ENCODE data around the gene NFIB. TPM values are rescaled to one million over a fixed set of nuclear protein-coding genes. Genes with fewer than 3 reads are reported as not detected.

NFIB gene
- total and polyA plus RNA-seq, 2 of the 4 experiments (the other 2 are of a cell fraction): 1.4 to 2.0 TPM

DNA sequence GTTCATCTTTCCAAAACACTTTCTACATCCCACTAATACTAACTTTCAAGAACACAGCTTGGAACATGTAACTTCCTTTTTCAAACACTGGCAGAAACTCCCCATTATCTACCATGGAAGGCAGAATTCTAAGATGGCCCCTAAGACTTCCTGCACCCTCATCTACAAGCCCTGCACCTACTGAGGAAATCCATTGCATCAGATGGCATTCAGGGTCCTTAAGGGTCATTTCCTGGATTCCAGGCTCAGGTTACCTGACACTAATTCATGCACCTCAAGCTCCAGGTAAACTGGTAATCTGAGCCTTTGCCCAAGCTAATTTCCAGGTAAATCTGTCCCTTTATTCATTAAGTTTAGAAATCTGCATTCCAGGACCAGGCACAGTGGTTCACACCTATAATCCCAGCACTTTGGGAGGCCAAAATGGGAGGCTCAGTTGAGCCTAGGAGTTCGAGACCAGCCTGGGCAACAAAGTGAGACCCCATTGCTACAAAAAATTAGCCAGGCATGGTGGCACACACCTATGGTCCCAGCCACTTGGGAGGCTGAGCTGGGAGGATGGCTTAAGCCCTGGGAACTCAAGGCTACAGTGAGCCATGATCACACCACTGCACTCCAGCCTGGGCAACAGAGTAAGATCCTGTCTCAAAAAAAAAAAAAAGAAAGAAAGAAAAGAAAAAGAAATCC, 91.6 kb downstream of the NFIB start:
- peak overlapping the region; percentile 35; the same call in 1 of the 2 replicates for H4K91ac ChIP-seq (ENCODE audit: insufficient read depth, low read depth, low read length)
- no peak overlapping the region for H3K4me2 ChIP-seq (ENCODE audit: low read depth, low read length)
- H3K18ac ChIP-seq (ENCODE audit: low read depth, low read length): peak overlapping the region; percentile 43; the same call in 1 of the 2 replicates
- no peaks in the 10 kb centered on the region for H3K9me1 ChIP-seq (ENCODE audit: insufficient read depth, low read length)
- H3K9me3 ChIP-seq (ENCODE audit: control insufficient read depth, insufficient read depth, low read length): no peaks in the 10 kb centered on the region
- H2AK9ac ChIP-seq (replicated peaks; ENCODE audit: low read depth, low read length, poor library complexity): no peak overlapping the region
- peaks cover 7% of the 10 kb centered on the region for H3K4me1 ChIP-seq (ENCODE audit: control insufficient read depth, insufficient read depth, low read length)
- no peak overlapping the region for H2BK15ac ChIP-seq (ENCODE audit: low read depth, low read length)
- in situ Hi-C loops (cut with MboI; ENCODE audit: low sequenced_read_pairs): no loop called here
- CTCF ChIA-PET: no interaction called here
- TF ChIP-seq CEBPB (IDR thresholded peaks at IDR 0.05; ENCODE audit: low read depth, low read length): no peak
- no peak for TF ChIP-seq RAD21 (IDR thresholded peaks at IDR 0.05; ENCODE audit: low read length)
- TF ChIP-seq FOS (IDR thresholded peaks at IDR 0.05; ENCODE audit: low read depth, low read length): no peak
- no peak overlapping the region for H3K4me3 ChIP-seq (ENCODE audit: insufficient read depth, low read depth, low read length)
- H3K4ac ChIP-seq (ENCODE audit: low read depth, low read length): no peak overlapping the region
- no peaks in the 10 kb centered on the region for H3K36me3 ChIP-seq (ENCODE audit: control insufficient read depth, insufficient read depth, low read length)
- no peak overlapping the region for H2AK5ac ChIP-seq (ENCODE audit: low read depth, low read length)
- POLR2A ChIA-PET (ENCODE audit: unreplicated experiment): no interaction called here
- peak overlapping the region; percentile 39 for H2BK5ac ChIP-seq (ENCODE audit: low read depth, low read length, poor library complexity, severe bottlenecking)
- no peak overlapping the region for H4K8ac ChIP-seq (ENCODE audit: low read depth in 2 of 2, low read length in 2 of 2)
- no peak overlapping the region for H3K23ac ChIP-seq (ENCODE audit: low read depth, low read length)
- H3K9ac ChIP-seq (ENCODE audit: low read depth, low read length): no peak overlapping the region
- ATAC-seq (ENCODE audit: low read depth) (no peak; the same call in 1 of the 2 replicates), DNase-seq (no peak)
- no peak overlapping the region for H2AFZ ChIP-seq (replicated peaks; ENCODE audit: low read length, poor library complexity)
- H3K56ac ChIP-seq (ENCODE audit: extremely low read depth, insufficient read depth, low read length): no peak overlapping the region
- intact Hi-C loops (cut with micrococcal nuclease): no loop called here
- H3K27me3 ChIP-seq (ENCODE audit: control insufficient read depth, insufficient read depth, low read length): peaks cover 2% of the 10 kb centered on the region; the same call in 1 of the 2 replicates
- H2BK120ac ChIP-seq (ENCODE audit: low read depth, low read length): peak overlapping the region; percentile 22; the same call in 1 of the 2 replicates
- no CpG with 5 or more reads among the region's 1 CpG for WGBS, 2 experiments (ENCODE audit: extremely low coverage in 2 of 2, insufficient read length in 1 of 2)
- H4K20me1 ChIP-seq (ENCODE audit: insufficient read depth, low read length): no peaks in the 10 kb centered on the region
- H3K27ac ChIP-seq (ENCODE audit: insufficient read depth, low read length): no peak overlapping the region
- BruUV-seq (replicated peaks): no TSS peak
- no peak overlapping the region; the same call in 1 of the 2 replicates for H2BK20ac ChIP-seq (ENCODE audit: low read depth, low read length)
- no peak overlapping the region for H3K14ac ChIP-seq (replicated peaks; ENCODE audit: low read depth, low read length)
- H3K79me1 ChIP-seq (ENCODE audit: low read depth in 1 of 2, low read length in 2 of 2): no peaks in the 10 kb centered on the region
- dilution Hi-C loops (cut with HindIII; ENCODE audit: low sequenced_read_pairs, unreplicated experiment): no loop called here
- H4K5ac ChIP-seq (ENCODE audit: low read depth, low read length): no peak overlapping the region; the same call in 1 of the 2 replicates
